ENCODE measurements around the gene CEACAM19. TPM values are rescaled to one million over a fixed set of nuclear protein-coding genes. Genes with fewer than 3 reads are reported as not detected.

Gene CEACAM19
- total and polyA plus RNA-seq, 2 of the 8 experiments (the other 6 are each of a cell fraction or from before 2014, with no cell fraction given): 3.1 to 3.4 TPM

GRCh38 chr19:44723952-44724319 is 52.7 kb downstream of the CEACAM19 start (continued):
- no peak for TF ChIP-seq SUZ12 (IDR thresholded peaks at IDR 0.05; ENCODE audit: low read length)
